ENCODE data around the gene ETFBKMT.

- TF ChIP-seq CTCF (IDR thresholded peaks at IDR 0.05) (peak; percentile 27 to 45), EP300 (IDR thresholded peaks at IDR 0.05) (no peak)
These were observed 22.9 kb downstream of the ETFBKMT start for GRCh38 chr12:31682136-31682962.
